CD14-positive monocyte (primary cell): ENCODE data around the gene LGALS9C. TPM values are rescaled to one million over a fixed set of nuclear protein-coding genes. Genes with fewer than 3 reads are reported as not detected.
A peak's percentile ranks its signal among the peaks of the same experiment; 100 is the strongest.
"Not testable (repeated sequence)": the region's sequence is repeated elsewhere in the genome, so short reads cannot be mapped to it uniquely, and the experiment has no call there.

ENCODE experiments used
- DNase-seq, 3 donors: peaks; one replicate each; pipeline ENCODE4 v3.0.0-alpha.2; 2011 to 2022
- H2AFZ ChIP-seq: 2 replicates; pipeline ENCODE4 v1.6.0; 2012; ENCODE audit warnings: mild to moderate bottlenecking, low read depth, low read length, inconsistent platforms; ENCODE audit not compliant: insufficient read depth, poor library complexity, severe bottlenecking
- H3K27ac ChIP-seq, 2 donors: 1 replicate in 1 of 2; 2 replicates in 1 of 2; pipeline ENCODE4 v1.5.1; 2012 to 2013; ENCODE audit warnings: low read length in 2 of 2, control low read depth in 1 of 2, inconsistent platforms in 1 of 2, low read depth in 1 of 2, mild to moderate bottlenecking in 1 of 2
- H3K27me3 ChIP-seq, 2 donors: one replicate each; pipeline versions ENCODE4 v1.6.0 to v1.6.1; 2011 to 2013; ENCODE audit warnings: low read length in 2 of 2; ENCODE audit not compliant: control insufficient read depth in 2 of 2, insufficient read depth in 2 of 2
- H3K36me3 ChIP-seq, 2 donors: replicated peaks in 1 of 2; 1 replicate in 1 of 2; 2 replicates in 1 of 2; pipeline versions ENCODE4 v1.5.1 to v1.6.1; 2012 to 2013; ENCODE audit warnings: low read length in 2 of 2, control low read depth in 1 of 2, inconsistent platforms in 1 of 2, mild to moderate bottlenecking in 1 of 2; ENCODE audit not compliant: insufficient read depth in 2 of 2, control insufficient read depth in 1 of 2
- H3K4me1 ChIP-seq, 2 donors: 1 replicate in 1 of 2; 2 replicates in 1 of 2; pipeline versions ENCODE4 v1.5.1 to v1.6.1; 2012 to 2013; ENCODE audit warnings: low read length in 2 of 2, control low read depth in 1 of 2, inconsistent platforms in 1 of 2, mild to moderate bottlenecking in 1 of 2, moderate library complexity in 1 of 2; ENCODE audit not compliant: insufficient read depth in 2 of 2, control insufficient read depth in 1 of 2
- H3K4me2 ChIP-seq: replicated peaks from 2 replicates; pipeline ENCODE3; 2012; ENCODE audit warnings: low read length, moderate library complexity, mild to moderate bottlenecking; ENCODE audit not compliant: poor library complexity, severe bottlenecking; ENCODE audit errors: extremely low read depth
- H3K4me3 ChIP-seq, 3 experiments: fragments of 200-600 bp in 1 of 3; sonication (generic) in 1 of 3; replicated peaks in 1 of 3; 1 replicate in 2 of 3; 2 replicates in 1 of 3; pipeline ENCODE4 v1.5.1; 2011 to 2013; ENCODE audit warnings: low read length in 3 of 3, mild to moderate bottlenecking in 3 of 3, control low read depth in 2 of 3, low read depth in 2 of 3, inconsistent platforms in 1 of 3, moderate library complexity in 1 of 3
- H3K79me2 ChIP-seq: 2 replicates; pipeline ENCODE4 v1.6.0; 2012; ENCODE audit warnings: mild to moderate bottlenecking, control low read depth, inconsistent platforms, low read length, moderate library complexity; ENCODE audit not compliant: insufficient read depth
- H3K9ac ChIP-seq: 2 replicates; pipeline ENCODE4 v1.6.0; 2017; ENCODE audit warnings: low read length, mild to moderate bottlenecking; ENCODE audit not compliant: insufficient read depth, poor library complexity, severe bottlenecking
- H3K9me3 ChIP-seq, 2 donors: replicated peaks in 1 of 2; 1 replicate in 1 of 2; 2 replicates in 1 of 2; pipeline versions ENCODE4 v1.5.1 to v1.6.1; 2012 to 2013; ENCODE audit warnings: low read length in 2 of 2, control low read depth in 1 of 2; ENCODE audit not compliant: control insufficient read depth in 1 of 2, insufficient read depth in 1 of 2
- H4K20me1 ChIP-seq: 2 replicates; pipeline ENCODE4 v1.6.0; 2012; ENCODE audit warnings: mild to moderate bottlenecking, low read length, control low read depth, moderate library complexity; ENCODE audit not compliant: insufficient read depth
- H3K27ac Mint-ChIP-seq, 7 donors: one replicate each; pipeline ENCODE4 v1.8.0; 2020; ENCODE audit warnings: mild to moderate bottlenecking in 7 of 7, mixed read lengths in 7 of 7, moderate library complexity in 6 of 7, inconsistent platforms in 2 of 7
- H3K27me3 Mint-ChIP-seq, 3 donors: one replicate each; pipeline ENCODE4 v1.8.0; 2021 to 2022; ENCODE audit warnings: low read depth in 3 of 3, mild to moderate bottlenecking in 3 of 3, mixed read lengths in 3 of 3, moderate library complexity in 3 of 3, inconsistent platforms in 1 of 3
- H3K36me3 Mint-ChIP-seq, 2 donors: one replicate each; pipeline ENCODE4 v1.8.0; 2020; ENCODE audit warnings: mixed read lengths in 2 of 2, inconsistent platforms in 1 of 2, mild to moderate bottlenecking in 1 of 2
- H3K4me1 Mint-ChIP-seq: one replicate; pipeline ENCODE4 v1.8.0; 2020; ENCODE audit warnings: mild to moderate bottlenecking, mixed read lengths
- H3K4me3 Mint-ChIP-seq, 2 donors: one replicate each; pipeline ENCODE4 v1.8.0; 2020; ENCODE audit warnings: mild to moderate bottlenecking in 2 of 2, mixed read lengths in 2 of 2, moderate library complexity in 1 of 2
- H3K9me3 Mint-ChIP-seq, 7 donors: one replicate each; pipeline ENCODE4 v1.8.0; 2020 to 2022; ENCODE audit warnings: mixed read lengths in 7 of 7, mild to moderate bottlenecking in 6 of 7, moderate library complexity in 6 of 7, inconsistent platforms in 2 of 7
- WGBS: methylation state at CpG from one replicate; pipeline ENCODE4 v1.1.5; 2013; ENCODE audit warnings: missing lambda C conversion rate; ENCODE audit not compliant: insufficient coverage; 5-methylcytosine and 5-hydroxymethylcytosine counted together
- intact Hi-C, 2 donors: fragments of 100-400 bp; cut with micrococcal nuclease; formaldehyde crosslinking; loops; one replicate each; pipeline versions ENCODE4 v1.15.0 to v1.15.1; 2023
- polyA plus RNA-seq, 3 donors: library from polyadenylated mRNA; depleted of rRNA in 1 of 3; unstranded in 2 of 3; stranded (reverse) in 1 of 3; fragments of 300-500 nt in 2 of 3; fragments of >200 nt in 1 of 3; fragmentation: Illumina TruSeq in 2 of 3; gene quantifications; 1 replicate in 2 of 3; 2 replicates in 1 of 3; pipeline ENCODE4 v1.2.3, GENCODE V29; 2012 to 2021

The LGALS9C gene
- polyA plus RNA-seq, 3 donors: 0.12 to 0.39 TPM; not detected in 1

DNA sequence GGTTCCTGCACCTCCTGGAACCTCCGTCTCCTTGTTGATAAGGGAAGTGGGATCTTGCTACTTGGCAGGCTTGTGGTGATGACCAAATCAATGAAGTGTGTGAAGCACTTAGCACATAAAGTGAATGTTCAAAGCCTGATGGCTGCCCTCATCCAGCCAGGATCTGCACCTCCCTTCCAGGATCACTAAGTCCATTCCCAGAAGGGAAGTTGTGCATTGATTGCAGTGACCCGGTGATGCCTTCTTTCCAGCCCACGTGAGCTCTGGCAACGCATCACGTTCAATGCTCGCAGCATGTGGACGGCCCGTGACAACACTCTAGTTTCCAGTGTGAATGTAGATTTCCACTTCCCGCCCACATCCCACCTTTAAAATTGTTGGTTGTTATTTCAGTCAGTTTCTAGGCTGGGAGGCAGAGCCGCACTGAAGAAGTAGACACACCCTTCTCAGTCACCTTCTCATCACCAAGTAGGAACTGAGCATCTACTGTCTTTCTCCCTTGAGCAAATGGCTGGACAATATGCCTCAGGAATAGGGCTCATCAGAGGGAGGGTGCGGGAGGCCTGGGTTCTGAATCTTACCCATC, 6.2 kb upstream of the LGALS9C start:
- H3K4me1 Mint-ChIP-seq, H3K9me3 ChIP-seq, H3K27me3 Mint-ChIP-seq, H3K36me3 ChIP-seq, intact Hi-C loops, DNase-seq, H3K4me3 Mint-ChIP-seq, H3K4me3 ChIP-seq, H3K4me2 ChIP-seq, H3K36me3 Mint-ChIP-seq, H3K9me3 Mint-ChIP-seq, H3K27ac ChIP-seq, H3K4me1 ChIP-seq, H3K27me3 ChIP-seq, H2AFZ ChIP-seq, H4K20me1 ChIP-seq, H3K9ac ChIP-seq, H3K79me2 ChIP-seq, H3K27ac Mint-ChIP-seq: not testable (repeated sequence)
- WGBS: no CpG with 5 or more reads among the region's 11 CpGs

DNA sequence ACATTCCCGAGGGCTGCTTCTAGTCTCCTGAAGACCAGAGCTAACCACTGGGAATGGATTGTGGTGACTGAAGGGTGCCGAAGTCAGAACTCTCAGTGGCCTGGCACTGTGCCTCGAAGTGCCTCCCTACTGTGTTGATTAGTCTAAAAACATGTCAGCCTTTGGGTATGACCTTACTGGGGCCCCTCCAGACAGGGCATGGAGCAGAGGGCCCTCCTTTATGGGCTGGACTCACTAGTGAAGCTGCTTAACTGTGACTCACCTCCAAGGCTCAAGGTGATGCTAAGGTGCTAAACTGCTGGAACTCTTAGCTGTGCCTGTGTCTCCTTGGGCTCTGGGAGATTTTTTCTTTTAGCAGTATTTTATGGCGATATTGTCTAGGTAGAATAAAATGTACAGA, 2.6 kb upstream of the LGALS9C start:
- H3K4me3 ChIP-seq, intact Hi-C loops: not testable (repeated sequence)

GRCh38 chr17:18474754-18475153, 1.8 kb upstream of the LGALS9C start:
- H3K4me1 Mint-ChIP-seq, intact Hi-C loops, H3K9ac ChIP-seq, H4K20me1 ChIP-seq, H2AFZ ChIP-seq, H3K4me3 ChIP-seq, H3K79me2 ChIP-seq, H3K9me3 Mint-ChIP-seq, H3K9me3 ChIP-seq, H3K4me2 ChIP-seq, H3K36me3 ChIP-seq, H3K4me3 Mint-ChIP-seq, H3K27ac ChIP-seq, H3K27me3 ChIP-seq, H3K4me1 ChIP-seq, H3K27me3 Mint-ChIP-seq, H3K36me3 Mint-ChIP-seq, DNase-seq: not testable (repeated sequence)
- no CpG with 5 or more reads among the region's 7 CpGs for whole genome bisulfite sequencing
- H3K27ac Mint-ChIP-seq: peak overlapping the region in 2 of 7 donors; percentile 25 to 70

More for the DNA sequence above, 2.6 kb upstream of the LGALS9C start:
- not testable (repeated sequence) for DNase-seq, H4K20me1 ChIP-seq, H3K27me3 ChIP-seq, H3K4me1 Mint-ChIP-seq, H3K27ac Mint-ChIP-seq, H3K27ac ChIP-seq, H3K27me3 Mint-ChIP-seq, H3K9ac ChIP-seq, H3K36me3 ChIP-seq, H3K9me3 Mint-ChIP-seq, H3K9me3 ChIP-seq, H3K4me3 Mint-ChIP-seq, H2AFZ ChIP-seq, H3K4me2 ChIP-seq, H3K36me3 Mint-ChIP-seq, H3K4me1 ChIP-seq, H3K79me2 ChIP-seq
- WGBS: no CpG with 5 or more reads among the region's 4 CpGs

- DNase-seq, H3K4me3 Mint-ChIP-seq, H4K20me1 ChIP-seq, H3K4me3 ChIP-seq, intact Hi-C loops, H3K27me3 Mint-ChIP-seq, H3K79me2 ChIP-seq, H3K9me3 ChIP-seq, H3K4me1 Mint-ChIP-seq, H3K36me3 Mint-ChIP-seq, H3K4me2 ChIP-seq, H3K36me3 ChIP-seq, H3K9me3 Mint-ChIP-seq, H3K9ac ChIP-seq, H3K27ac ChIP-seq, H3K4me1 ChIP-seq, H2AFZ ChIP-seq, H3K27me3 ChIP-seq, H3K27ac Mint-ChIP-seq: not testable (repeated sequence)
- WGBS: no CpG with 5 or more reads among the region's 5 CpGs
Observed at GRCh38 chr17:18477367-18477766, 778 bp downstream of the LGALS9C start.
